GM18526 (cell line): ENCODE data around the gene HOXA13.

ENCODE experiments used
- POLR2A ChIP-seq: IDR thresholded peaks from 3 replicates; pipeline ENCODE4 v1.6.1; 2011; ENCODE audit not compliant: insufficient read length; ENCODE audit errors: extremely low read depth

HOXA13 gene

DNA sequence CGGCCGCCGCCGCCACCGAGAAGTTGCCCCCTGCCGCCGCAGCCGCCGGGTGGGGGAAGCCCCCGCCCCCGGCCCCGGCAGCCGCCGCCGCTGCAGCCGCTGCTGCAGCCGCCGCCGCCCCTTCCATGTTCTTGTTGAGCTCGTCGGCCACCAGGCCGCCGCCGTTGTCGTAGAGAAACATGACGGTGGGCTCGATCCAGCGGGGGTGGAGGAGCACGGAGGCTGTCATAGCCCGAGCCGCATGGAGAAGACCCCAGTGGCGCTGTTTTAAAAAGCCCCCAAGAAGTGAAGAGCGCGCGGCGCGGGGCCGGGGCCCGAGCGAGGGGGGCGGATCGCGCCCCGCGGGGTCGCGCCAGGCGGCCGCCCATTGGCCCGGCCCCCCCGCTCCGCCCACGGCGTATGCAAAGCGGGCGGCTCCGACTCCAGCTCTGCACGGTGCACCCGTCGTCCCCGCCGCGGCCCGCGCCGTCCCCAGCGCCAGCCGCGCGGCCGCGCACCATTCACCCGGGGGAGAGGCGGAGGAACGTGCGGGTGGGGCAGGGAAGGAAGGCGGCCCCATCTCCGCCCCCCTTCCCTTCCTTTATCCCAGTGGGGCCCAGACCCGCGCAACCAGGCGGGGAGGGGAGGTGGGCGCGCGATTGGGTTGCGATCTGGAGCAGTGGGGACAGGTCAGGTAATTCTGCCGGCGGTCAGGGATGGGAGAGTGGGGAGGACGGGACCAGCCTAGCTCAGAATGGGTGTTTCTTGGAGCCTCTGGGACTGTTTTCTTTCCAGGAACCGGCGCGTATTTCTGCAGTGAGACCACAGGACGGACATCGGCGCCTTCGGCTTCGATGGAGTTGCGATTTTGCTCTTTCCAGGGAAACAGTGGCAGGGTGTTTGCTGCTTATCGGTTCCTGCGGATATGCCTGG lies at the start of gene HOXA13:
HOXA13 (minus strand) TSS at position 243 of the 912 bp plus-strand sequence; CDS start at position 229, 14 bp downstream.
- no peak for TF ChIP-seq POLR2A

DNA sequence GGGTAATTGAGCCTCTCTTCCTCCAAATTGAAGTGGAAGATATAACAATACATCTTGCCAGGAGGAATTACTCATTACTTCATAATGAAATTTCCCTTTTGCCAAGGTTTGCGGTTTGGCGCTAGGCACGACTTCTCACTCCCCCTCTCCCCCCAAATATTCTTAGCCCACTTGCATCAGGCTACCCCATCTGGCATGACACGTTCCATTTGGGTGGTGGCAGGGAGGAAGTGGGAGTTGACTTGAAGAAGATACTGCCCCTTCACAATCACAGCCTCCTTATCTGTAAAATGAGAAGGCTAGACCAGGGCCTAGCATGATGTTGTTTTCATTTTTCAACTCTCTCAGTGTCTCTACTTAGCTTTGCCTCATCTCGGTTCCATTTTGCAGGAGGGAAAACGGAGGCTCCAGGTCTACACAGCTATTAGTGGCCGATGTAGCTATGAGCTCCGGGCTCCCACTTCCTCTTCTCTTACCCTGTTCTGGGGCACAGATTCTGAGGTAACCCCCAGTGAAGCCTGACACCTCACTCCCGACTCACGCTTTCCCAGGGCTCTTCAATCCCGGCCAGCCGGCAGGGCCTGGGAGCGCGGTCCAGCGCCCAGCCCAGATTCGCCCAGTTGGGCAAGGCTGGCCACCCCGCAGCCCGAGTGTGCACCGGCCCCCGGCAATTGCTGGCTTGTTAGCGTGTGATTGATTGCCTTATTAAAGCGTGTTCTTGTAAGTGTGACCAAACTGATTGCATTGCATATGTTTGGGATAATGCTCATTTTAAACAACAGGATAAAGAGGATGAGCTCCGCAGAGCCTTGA lies 49.2 kb upstream of the HOXA13 start:
- TF ChIP-seq POLR2A: no peak

DNA sequence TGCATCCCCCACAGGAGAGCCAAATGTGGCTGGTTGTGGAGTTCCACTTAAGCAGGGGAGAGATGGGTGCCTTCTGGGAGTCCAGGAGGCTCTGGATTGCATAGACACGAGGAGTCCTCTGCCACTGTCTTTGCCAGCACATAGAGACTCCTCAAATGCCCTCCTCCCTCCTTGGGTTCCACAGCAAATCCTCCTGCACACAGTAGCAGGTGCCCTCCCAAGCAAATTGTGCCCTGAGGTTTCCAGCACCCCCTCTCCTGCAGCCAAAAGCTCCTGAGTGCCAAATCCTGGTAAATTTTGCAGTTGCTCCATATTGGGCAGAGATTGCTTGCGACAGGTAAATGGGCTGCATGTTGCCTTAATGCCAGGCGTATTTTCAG lies 48.5 kb upstream of the HOXA13 start:
- no peak for TF ChIP-seq POLR2A

DNA sequence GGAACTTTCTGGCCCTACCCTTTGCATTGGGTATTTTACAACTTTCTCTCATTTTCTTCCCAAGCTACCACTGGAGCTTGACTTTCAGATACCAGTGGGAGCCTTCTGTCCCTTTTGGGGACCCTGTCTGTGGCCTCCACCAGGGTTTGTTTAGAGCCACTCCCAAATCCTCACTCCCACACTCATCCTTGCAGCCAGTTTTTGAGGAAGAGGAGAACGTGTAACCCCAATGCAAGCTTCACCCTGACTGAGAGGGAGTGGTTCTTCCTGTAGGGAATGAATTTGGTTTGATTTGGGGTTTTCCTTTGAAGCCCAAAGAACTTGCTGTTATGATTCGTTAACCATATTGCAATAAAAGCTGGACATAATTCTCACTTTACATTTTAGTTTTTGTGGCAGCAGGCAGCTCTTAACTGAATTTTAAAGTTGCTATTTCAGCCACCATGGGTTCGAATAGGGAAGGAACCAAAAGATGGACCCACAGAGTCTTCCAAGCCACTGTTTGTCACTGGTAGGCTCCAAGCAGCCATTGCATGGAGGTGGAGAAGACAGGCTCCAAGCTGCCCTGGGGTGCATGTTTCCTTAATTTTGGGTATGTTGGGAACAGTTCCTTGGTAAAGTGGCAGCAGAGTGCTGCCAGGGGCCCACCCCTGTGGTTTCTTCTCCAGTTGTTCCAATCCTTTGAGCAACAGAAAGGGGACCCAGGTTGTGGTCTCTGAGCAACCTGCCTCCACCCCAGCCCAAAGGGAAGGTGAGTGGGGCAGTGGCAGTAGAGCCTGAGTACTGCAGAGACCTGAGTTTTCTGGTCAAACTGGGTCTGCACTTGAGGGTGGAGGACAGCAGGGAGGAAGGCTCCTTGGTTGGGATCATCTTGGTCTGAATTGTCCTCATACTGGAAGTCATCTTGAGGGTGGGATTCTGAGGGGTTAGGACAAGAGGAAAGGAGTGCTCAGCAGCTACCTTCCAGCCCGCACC lies 47.8 kb upstream of the HOXA13 start:
- no peak for TF ChIP-seq POLR2A

DNA sequence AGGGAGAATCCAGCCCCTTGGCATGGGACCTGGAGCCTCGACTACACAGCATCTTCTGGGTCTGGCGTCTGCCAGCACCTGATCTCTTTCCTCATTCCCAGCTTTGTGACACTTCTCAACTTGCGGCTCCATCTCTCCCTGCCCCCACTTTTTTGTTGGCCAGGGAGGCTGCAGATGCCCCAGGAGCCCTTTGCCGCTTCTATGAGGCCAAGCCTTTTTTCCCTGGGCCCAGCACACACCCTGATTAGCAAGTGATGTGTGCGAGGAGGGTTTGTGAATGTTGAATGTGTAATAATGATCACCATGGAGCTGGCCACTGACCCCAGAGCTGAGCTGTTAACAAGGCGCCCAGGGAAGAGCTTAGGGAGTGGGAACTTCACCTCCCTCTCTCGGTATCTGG lies 47.1 kb upstream of the HOXA13 start:
- no peak for TF ChIP-seq POLR2A

DNA sequence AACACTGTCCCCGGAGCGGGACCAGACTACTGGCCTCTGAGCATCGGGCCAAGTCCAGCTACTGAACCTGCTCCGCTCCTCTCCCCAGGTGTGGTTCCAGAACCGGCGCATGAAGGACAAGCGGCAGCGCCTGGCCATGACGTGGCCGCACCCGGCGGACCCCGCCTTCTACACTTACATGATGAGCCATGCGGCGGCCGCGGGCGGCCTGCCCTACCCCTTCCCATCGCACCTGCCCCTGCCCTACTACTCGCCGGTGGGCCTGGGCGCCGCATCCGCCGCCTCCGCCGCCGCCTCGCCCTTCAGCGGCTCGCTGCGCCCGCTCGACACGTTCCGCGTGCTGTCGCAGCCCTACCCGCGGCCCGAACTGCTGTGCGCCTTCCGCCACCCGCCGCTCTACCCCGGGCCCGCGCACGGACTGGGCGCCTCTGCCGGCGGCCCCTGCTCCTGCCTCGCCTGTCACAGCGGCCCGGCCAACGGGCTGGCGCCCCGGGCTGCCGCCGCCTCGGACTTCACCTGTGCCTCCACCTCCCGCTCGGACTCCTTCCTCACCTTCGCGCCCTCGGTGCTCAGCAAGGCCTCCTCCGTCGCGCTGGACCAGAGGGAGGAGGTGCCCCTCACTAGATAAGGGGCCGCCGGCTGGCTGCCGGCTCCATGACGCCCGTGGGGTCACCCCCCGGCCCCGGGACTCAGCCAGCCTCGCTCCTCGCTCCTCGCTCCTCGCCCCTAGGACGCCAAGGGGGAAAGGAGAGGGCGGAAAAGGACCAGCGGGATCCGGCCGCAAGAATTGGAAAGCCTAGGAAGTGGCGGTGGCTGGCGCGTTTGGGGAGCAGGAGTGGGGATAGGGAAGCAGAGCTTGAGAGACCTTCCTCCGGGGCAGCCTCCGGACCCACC lies 46.2 kb upstream of the HOXA13 start:
- TF ChIP-seq POLR2A: no peak

DNA sequence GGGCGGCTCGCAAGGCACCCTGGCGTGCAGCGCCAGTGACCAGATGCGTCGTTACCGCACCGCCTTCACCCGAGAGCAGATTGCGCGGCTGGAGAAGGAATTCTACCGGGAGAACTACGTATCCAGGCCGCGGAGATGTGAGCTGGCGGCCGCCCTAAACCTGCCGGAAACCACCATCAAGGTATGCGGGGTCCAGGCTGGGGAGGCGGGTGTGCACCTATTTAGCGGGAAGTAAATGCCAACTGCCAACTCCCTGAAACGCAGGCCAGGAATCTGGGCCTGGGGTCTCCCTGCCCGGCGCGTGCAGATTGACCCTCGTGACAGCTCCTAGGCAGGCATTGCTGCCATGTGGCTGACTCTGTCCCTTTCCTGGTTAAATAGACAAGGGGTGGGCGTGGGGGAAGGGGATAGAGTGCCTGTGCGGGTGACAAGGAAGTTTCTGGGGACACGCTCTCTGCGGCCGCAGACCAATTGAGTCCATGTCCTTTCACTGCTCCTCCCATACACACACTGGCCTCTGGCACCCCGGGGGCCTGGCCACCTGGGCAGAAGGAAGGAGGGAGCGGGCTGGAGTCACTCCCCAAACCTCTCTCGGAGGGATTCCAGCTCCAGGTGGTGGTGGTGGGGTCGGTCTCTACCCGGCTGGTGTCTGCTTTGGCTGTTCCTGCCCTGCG lies 45.4 kb upstream of the HOXA13 start:
- no peak for TF ChIP-seq POLR2A

DNA sequence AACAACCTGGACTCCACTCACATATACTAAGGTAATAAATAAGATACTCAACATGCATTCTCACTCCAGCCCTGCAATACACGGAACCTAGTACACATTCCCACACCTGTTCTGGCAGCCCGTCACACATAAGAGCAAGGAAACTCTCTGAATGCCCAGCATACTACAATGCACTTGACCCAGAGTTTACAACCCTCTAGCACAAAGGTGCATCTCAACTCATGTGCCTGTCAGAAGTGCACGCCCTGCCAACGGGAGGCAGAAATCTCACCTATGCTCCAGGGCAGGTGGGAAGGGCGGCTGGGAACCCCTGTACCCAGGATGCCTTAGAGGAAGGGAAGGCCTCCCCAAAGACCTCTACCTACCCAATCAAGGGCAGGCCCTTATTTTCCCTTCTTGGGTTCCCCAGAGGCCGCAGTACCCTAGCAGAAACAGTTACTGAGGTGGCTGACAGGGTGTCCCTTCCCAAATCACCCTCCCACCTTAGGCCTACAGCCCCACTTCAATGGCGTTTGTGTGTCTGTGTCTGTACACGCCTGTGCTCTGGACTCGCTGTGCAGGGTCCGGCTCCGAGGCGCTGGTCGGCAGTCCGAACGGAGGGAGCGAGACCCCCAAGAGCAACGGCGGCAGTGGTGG lies 44.7 kb upstream of the HOXA13 start:
- no peak for TF ChIP-seq POLR2A

DNA sequence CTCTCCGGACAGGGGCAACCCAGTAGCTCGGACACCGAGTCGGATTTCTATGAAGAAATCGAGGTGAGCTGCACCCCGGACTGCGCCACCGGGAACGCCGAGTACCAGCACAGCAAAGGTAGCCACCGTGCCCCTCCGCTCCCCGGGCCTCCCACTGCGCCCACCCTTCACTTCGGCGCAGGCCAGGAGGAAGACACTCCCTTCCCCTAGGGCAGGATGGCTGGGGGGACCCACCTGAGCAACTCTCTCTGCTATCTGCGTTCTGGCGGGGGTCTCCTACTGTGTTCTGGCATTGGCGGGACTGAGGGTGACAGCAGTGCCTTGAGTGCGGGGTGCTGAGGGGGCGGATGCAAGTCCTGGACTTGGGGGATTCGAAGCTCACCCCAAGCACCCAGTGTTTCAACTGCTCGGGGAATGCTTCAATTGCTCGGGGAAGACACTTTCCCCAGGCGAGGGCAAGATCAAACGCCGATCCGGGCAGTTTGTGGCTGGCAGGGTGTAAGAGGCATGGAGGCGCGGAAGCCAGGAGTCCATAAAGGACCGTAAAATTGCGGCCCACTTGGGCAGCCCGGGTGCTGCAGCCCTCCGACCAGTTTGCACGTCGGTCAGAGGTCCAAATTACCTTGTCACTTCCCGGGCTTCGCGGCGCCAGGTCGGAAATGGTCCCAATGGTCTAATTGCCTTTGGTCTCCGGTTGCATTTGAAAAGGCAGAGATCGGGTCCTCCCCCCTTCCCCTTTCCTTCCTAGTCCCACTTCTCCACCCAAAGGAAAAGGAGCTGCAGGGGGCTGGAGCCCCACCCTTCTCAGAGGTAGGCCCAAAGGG lies 43.7 kb upstream of the HOXA13 start:
- TF ChIP-seq POLR2A: no peak

DNA sequence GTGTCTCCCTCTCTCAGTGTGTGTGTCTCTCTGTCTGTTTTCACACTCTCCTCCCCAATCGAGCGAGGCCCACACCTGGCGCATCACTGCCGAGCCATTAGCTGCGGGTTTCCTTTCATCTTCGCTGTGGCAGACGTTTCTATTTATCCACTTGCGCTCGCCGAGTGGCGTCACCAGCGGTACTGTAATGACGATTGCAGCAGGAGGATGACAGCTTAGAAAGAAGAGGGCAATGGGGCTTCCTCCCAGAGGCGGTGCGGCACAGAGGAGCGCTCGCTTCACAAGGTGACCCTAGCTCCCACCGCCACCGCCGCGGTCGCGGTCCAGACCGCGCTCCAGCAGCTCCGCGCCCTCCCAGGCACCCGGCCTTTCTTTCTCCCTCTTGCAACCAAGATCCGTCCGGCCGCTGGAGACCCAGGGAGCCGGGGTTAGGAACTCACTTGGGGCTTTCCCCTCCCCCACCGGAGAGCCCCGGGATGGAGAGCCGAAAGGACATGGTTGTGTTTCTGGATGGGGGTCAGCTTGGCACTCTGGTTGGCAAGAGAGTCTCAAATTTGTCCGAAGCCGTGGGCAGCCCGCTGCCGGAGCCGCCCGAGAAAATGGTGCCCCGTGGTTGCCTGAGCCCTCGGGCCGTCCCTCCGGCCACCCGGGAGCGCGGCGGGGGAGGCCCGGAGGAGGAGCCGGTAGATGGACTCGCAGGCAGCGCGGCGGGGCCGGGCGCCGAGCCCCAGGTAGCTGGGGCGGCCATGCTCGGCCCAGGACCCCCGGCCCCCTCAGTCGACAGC lies 42.9 kb upstream of the HOXA13 start, which contains the start of gene EVX1:
EVX1 (plus strand) TSS at position 248 of the 785 bp plus-strand sequence; CDS start at position 477, 229 bp downstream.
- TF ChIP-seq POLR2A: no peak

DNA sequence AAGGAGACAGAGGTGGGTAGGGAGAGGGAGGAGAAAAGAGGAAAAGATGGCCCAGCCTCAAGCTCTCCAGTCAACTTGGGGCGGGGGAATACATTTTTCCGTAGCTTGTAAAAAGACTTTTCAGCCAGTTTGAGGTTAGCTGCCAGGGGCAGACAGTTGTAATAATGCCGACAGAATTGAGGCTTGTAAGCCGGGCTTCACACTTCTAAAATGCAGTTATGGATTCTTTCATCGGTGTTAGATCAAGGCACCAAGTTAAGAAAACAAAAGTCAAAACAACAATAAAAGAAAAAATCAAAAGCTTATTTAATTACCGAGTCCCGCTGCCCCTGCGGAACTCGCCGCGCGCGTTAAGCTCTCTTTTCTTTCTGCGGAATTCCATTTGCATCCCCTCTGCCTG lies 42.3 kb upstream of the HOXA13 start:
- TF ChIP-seq POLR2A: no peak
